Measurements from ENCODE around the gene ADCY7.

GRCh38 chr16:50267151-50267631, 840 bp downstream of the ADCY7 start:
- TF ChIP-seq CTCF (IDR thresholded peaks at IDR 0.05): no peak
- no peak for TF ChIP-seq POLR2A (IDR thresholded peaks at IDR 0.05)
- TF ChIP-seq EP300 (IDR thresholded peaks at IDR 0.05): no peak

All from ovary (tissue), 3 donors.